NCI-H2081 (cell line): ENCODE data around the gene SLC17A3.

Experiments
- DNase-seq, 2 experiments: peaks; one replicate each; lab custom pipeline; 2025; lab: John Stamatoyannopoulos, UW

Gene SLC17A3

GRCh38 chr6:25835442-25836283 is 38.4 kb downstream of the SLC17A3 start:
- no peak for DNase-seq

DNA sequence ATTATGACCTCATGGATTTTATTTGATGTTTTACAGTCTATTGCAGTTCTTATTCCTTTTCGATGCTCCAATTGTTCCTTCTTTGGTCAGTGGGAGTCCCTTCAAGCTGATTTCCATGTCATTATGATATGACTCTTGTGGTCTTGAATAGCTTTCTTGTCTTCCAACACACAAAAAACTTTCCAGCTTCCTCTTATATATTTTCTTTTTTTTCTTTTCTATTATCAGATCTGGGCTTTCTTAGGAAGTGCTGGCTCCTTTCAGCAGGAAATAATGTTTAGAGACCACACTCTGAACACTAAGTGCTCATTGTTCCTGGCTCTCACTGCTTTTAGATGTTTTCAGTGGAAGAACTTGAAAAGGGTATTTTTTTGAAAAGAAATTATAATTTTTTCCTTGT is 39.1 kb downstream of the SLC17A3 start:
- no peak for DNase-seq

- DNase-seq, result no peak
Observed at GRCh38 chr6:25833136-25833535, 40.9 kb downstream of the SLC17A3 start.

- no peak for DNase-seq
Observed at GRCh38 chr6:25832670-25833069, 41.4 kb downstream of the SLC17A3 start.

DNA sequence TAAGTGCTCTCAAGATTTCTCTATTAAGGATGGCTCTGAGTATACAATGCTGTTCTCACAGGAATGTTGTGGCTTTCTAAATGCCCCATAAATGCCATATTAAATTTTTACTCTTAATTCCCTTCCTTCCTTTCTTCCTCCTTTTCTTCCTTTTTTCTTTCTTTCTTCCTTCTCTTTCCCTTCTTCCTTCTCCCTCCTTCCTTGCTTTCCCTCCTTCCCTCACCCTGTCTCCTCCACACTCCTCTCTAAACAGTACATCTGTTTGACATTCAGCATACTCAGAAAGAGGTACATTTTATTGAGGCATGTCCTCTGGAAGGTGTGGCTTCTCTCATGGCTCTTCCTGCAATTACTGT is 41.8 kb downstream of the SLC17A3 start:
- no peak for DNase-seq

DNA sequence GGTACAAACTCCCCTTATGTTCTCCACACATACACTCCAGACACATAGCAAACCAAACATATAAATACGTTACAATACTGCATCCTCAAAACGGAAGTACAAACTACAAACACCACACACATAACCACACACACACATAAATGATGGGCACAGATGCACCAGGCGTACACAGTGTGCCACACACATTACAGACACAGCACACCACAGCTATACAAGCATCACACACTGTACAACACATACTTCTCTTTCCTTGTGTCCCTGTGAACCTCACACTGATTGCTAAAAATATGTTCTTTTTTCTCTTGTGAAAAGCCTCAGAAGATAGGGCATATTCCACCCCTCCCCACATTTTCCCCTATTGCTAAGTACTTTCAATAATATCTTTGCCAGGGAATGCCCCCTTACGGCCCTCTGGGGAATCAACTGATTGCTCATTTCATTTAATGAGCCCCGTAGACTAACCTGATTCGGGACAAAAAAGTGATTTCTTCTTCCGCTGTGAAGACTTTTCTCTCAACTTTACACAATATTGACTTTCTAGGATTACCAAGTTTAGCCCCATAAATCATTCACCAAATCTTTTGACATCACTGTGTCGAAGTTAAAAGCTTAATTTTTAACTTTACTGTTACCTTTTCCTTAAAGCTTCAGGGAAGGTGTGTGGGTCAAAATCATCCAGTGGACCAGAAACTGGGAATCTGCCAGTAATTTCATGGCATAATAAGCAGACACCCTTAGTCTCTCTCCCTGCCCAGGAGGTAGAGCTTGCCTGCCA is 42.3 kb downstream of the SLC17A3 start, which contains the start of gene SLC17A1:
TSS of gene SLC17A1 (minus strand) at position 521 of the 775 bp plus-strand sequence. CDS start 1,495 bp downstream, outside the sequence.
- DNase-seq, result no peak

- DNase-seq, result no peak
Observed at GRCh38 chr6:25830458-25830857, 43.6 kb downstream of the SLC17A3 start.

DNA sequence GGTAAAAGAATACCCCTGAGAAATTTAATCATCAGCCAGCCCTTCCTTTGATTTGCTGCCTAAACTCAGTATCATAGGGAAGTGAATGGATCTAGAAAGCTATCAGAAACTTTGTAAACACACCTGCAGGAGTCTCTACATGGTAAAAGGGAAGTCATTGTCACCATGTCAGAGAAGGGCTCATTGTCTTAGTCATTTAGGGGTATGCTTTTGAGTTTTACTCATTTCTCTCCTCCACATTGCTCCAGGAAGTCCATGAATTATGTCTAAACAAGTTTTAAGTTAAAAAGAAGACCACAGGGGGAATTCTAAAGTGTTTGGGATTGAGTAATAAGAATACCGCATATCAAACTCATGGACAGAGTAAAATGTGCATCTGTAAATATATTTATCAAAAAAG is 44.7 kb downstream of the SLC17A3 start:
- DNase-seq, result no peak

GRCh38 chr6:25821341-25821740 is 52.7 kb downstream of the SLC17A3 start:
- DNase-seq, result no peak

DNA sequence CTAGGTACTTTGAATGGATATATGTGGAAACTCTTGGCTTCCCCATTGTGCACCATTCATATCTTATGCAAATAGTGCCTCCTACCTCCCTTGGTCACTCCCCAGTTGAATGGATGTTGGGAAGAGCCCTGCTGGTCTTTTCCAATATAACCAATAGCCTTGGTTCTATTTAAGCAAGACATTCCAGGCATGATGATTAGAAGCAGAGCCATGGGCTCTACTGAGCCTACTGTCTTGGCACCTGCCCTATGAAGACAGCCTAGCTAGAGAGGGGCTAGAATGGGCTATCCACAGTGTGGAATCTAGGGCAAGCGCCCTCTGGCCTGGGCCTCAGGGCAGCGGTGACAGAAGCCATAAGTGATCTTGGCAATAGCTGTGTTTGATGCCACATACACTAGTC is 57.8 kb downstream of the SLC17A3 start:
- DNase-seq, result no peak

DNA sequence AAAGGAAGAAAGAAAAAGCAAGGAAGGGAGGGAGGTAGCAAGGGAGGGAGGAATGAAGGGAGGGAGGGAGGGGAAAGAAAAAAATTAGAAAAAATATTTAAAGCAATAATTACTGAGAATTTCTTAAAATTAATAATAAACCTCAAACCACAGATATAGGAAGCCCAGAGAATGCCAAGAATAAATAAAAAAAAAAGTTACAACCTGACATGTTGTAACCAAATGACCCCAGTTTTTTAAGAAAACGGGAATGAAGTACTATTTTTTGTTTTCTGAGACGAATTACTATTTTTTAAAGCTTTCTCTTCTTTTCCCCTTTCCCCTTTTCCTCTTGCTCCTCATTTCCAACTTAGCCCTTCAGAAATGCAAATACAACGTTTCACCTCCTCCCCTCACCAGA is 58.8 kb downstream of the SLC17A3 start:
- DNase-seq, result no peak

DNA sequence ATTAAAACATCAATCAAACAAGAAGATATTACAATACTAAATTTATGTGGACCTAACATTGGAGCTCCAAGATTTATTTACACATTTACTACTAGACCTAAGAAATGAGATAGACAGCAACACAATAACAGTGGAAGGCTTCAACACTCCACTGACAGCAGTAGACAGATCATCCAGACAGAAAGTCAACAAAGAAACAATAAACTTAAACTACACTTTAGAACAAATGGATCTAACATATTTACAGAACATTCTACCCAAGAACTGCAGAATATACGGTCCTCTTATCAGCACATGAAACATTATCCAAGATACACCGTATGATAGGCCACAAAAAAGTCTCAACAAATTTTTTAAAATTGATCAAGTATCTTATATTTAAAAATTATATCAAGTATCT is 69.2 kb downstream of the SLC17A3 start:
- DNase-seq, result no peak

DNA sequence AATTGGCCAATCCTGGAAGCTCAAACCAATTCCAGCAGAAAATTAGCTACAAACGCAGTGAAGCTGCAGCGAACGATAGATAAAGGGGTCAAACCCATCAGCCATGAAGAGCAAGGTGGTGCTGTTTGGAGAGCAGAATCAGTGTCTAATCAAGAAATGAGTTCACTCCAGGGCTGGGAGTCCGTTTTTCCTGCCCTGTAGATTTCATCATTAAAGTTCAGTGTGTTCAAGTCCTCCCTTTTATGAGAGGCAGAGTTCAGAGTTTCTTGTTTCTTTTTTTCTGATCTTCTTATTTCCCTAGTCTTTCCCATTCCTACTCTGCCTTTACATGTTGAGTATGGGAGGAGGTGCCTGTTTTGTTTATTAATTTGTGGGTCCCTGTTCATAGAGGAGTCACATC is 72.6 kb downstream of the SLC17A3 start:
- no peak for DNase-seq
